Astrocyte (in vitro differentiated cells and primary cell): Measurements from ENCODE around the gene GNAT1. TPM values are rescaled to one million over a fixed set of nuclear protein-coding genes. Genes with fewer than 3 reads are reported as not detected.
"Not testable (repeated sequence)": the region's sequence is repeated elsewhere in the genome, so short reads cannot be mapped to it uniquely, and the experiment has no call there.

Source experiments
- DNase-seq: peaks from one replicate; pipeline ENCODE4 v3.0.0-alpha.2; 2010; ENCODE audit warnings: low read depth
- FAIRE-seq: peaks from 2 replicates; lab custom pipeline; 2011; peaks lifted over from hg19 to GRCh38; lab: Jason Lieb, UNC
- H2AFZ ChIP-seq: 2 replicates; pipeline ENCODE4 v1.6.0; 2012; ENCODE audit warnings: low read depth, low read length, inconsistent platforms
- H3K27ac ChIP-seq: 2 replicates; pipeline ENCODE4 v1.5.1; 2011; ENCODE audit warnings: low read depth, low read length, inconsistent platforms
- H3K27me3 ChIP-seq: 2 replicates; pipeline ENCODE4 v1.6.0; 2011; ENCODE audit warnings: low read length, inconsistent platforms; ENCODE audit not compliant: insufficient read depth
- H3K36me3 ChIP-seq: 2 replicates; pipeline ENCODE4 v1.5.1; 2011; ENCODE audit warnings: low read length, inconsistent platforms; ENCODE audit not compliant: insufficient read depth
- H3K4me1 ChIP-seq: 2 replicates; pipeline ENCODE4 v1.5.1; 2011; ENCODE audit warnings: low read length, inconsistent platforms; ENCODE audit not compliant: insufficient read depth
- H3K4me2 ChIP-seq: 2 replicates; pipeline ENCODE4 v1.6.0; 2012; ENCODE audit warnings: low read length, inconsistent platforms
- H3K4me3 ChIP-seq: 2 replicates; pipeline ENCODE4 v1.5.1; 2011; ENCODE audit warnings: low read depth, mild to moderate bottlenecking, low read length, inconsistent platforms; ENCODE audit not compliant: insufficient read depth
- H3K79me2 ChIP-seq: 2 replicates; pipeline ENCODE4 v1.6.0; 2012; ENCODE audit warnings: mild to moderate bottlenecking, low read length, inconsistent platforms; ENCODE audit not compliant: insufficient read depth
- H3K9ac ChIP-seq: 2 replicates; pipeline ENCODE4 v1.6.0; 2012; ENCODE audit warnings: mild to moderate bottlenecking, low read length, inconsistent platforms
- H3K9me3 ChIP-seq: 2 replicates; pipeline ENCODE4 v1.5.1; 2012; ENCODE audit warnings: low read depth, mild to moderate bottlenecking, low read length, inconsistent platforms; ENCODE audit not compliant: insufficient read depth
- H4K20me1 ChIP-seq: 2 replicates; pipeline ENCODE4 v1.6.0; 2012; ENCODE audit warnings: low read length, inconsistent platforms; ENCODE audit not compliant: insufficient read depth
- H3K27ac Mint-ChIP-seq: one replicate; pipeline ENCODE4 v1.8.0; 2021; ENCODE audit warnings: mild to moderate bottlenecking, mixed read lengths; ENCODE audit not compliant: unreplicated experiment
- H3K27me3 Mint-ChIP-seq: one replicate; pipeline ENCODE4 v1.8.0; 2021; ENCODE audit warnings: low read depth, mixed read lengths; ENCODE audit not compliant: unreplicated experiment
- H3K36me3 Mint-ChIP-seq: one replicate; pipeline ENCODE4 v1.8.0; 2021; ENCODE audit warnings: low read depth, mixed read lengths; ENCODE audit not compliant: unreplicated experiment
- H3K4me1 Mint-ChIP-seq: one replicate; pipeline ENCODE4 v1.8.0; 2021; ENCODE audit warnings: low read depth, mixed read lengths; ENCODE audit not compliant: unreplicated experiment
- H3K4me3 Mint-ChIP-seq: one replicate; pipeline ENCODE4 v1.8.0; 2021; ENCODE audit warnings: mild to moderate bottlenecking, moderate library complexity, mixed read lengths; ENCODE audit not compliant: unreplicated experiment
- H3K9me3 Mint-ChIP-seq: one replicate; pipeline ENCODE4 v1.8.0; 2021; ENCODE audit warnings: mild to moderate bottlenecking, mixed read lengths; ENCODE audit not compliant: unreplicated experiment
- EZH2 ChIP-seq: IDR thresholded peaks from 2 replicates; pipeline ENCODE4 v1.6.1; 2012; ENCODE audit warnings: mild to moderate bottlenecking, low read length, inconsistent platforms; ENCODE audit not compliant: insufficient read depth
- total RNA-seq: library from RNA; stranded (reverse); gene quantifications from 2 replicates; pipeline ENCODE4 v1.2.1, GENCODE V29; 2021
- TF ChIP-seq, protein P1 (sequence below): IDR thresholded peaks from 2 replicates; pipeline ENCODE4 v1.5.1; 2011; ENCODE audit warnings: low read depth, mild to moderate bottlenecking, inconsistent platforms, low read length, moderate library complexity; ENCODE audit not compliant: insufficient read depth

GNAT1 gene
- total RNA-seq, 1 donor from 2014 or later, result not detected

DNA sequence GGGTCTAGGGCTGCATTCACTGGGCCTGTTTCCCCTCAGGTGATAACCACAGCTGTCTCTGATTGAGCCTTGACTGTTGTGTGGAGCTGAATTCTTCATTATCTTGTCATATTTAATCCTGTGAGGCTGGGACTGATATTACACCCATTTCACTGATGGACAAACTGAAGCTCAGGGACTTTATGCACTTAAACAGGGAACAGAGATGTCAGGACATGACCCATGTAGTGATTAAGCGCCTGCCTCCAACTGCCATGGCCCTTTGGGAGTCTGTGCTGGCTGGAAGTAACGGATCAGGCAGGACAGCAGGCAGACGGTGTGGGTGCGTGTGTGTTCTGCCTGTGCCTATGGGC lies 52.1 kb downstream of the GNAT1 start:
- Histone ChIP-seq H3K36me3 (peaks cover 3% of the 10 kb centered on the region), H3K27ac (peak overlapping the region; percentile 79), H3K27me3 (no peaks in the 10 kb centered on the region), H3K9me3 (no peaks in the 10 kb centered on the region), H3K9ac (peak overlapping the region; percentile 64), H3K4me1 (peaks cover 77% of the 10 kb centered on the region), H2AFZ (no peak overlapping the region), H3K4me3 (no peak overlapping the region), H4K20me1 (peaks cover 74% of the 10 kb centered on the region), H3K79me2 (peaks cover 93% of the 10 kb centered on the region), H3K4me2 (peak overlapping the region; percentile 68)
- peaks cover 56% of the 10 kb centered on the region for H3K4me1 Mint-ChIP-seq
- no peak for FAIRE-seq
- DNase-seq, result no peak
- H3K9me3 Mint-ChIP-seq, result no peaks in the 10 kb centered on the region
- peak overlapping the region; percentile 81 for H3K27ac Mint-ChIP-seq
- H3K27me3 Mint-ChIP-seq, result no peaks in the 10 kb centered on the region
- H3K4me3 Mint-ChIP-seq, result peak overlapping the region; percentile 67
- TF ChIP-seq, protein P1, sequence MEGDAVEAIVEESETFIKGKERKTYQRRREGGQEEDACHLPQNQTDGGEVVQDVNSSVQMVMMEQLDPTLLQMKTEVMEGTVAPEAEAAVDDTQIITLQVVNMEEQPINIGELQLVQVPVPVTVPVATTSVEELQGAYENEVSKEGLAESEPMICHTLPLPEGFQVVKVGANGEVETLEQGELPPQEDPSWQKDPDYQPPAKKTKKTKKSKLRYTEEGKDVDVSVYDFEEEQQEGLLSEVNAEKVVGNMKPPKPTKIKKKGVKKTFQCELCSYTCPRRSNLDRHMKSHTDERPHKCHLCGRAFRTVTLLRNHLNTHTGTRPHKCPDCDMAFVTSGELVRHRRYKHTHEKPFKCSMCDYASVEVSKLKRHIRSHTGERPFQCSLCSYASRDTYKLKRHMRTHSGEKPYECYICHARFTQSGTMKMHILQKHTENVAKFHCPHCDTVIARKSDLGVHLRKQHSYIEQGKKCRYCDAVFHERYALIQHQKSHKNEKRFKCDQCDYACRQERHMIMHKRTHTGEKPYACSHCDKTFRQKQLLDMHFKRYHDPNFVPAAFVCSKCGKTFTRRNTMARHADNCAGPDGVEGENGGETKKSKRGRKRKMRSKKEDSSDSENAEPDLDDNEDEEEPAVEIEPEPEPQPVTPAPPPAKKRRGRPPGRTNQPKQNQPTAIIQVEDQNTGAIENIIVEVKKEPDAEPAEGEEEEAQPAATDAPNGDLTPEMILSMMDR, result no peak
- TF ChIP-seq EZH2, result no peak
- peaks cover 7% of the 10 kb centered on the region for H3K36me3 Mint-ChIP-seq

DNA sequence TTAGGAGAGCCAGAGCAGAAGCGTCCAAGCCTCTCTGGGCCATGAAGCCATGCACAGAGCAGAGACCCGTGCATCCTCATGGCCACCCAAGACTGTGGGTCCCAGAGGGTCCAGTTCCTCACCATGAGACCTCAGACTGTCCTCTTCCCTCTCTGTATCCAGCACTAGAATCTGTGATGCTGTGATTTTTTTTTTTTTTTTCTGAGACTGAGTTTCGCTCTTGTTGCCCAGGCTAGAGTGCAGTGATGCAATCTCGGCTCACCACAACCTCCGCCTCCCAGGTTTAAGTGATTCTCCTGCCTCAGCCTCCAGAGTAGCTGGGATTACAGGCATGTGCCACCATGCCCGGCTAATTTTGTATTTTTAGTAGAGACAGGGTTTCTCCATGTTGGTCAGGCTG lies 53.4 kb downstream of the GNAT1 start:
- not testable (repeated sequence) for H3K9me3 ChIP-seq, DNase-seq, H3K27me3 ChIP-seq, H3K36me3 Mint-ChIP-seq, H3K9ac ChIP-seq, H2AFZ ChIP-seq, FAIRE-seq, H3K36me3 ChIP-seq, H3K4me2 ChIP-seq, H3K9me3 Mint-ChIP-seq, H3K27me3 Mint-ChIP-seq, H3K4me3 ChIP-seq, H3K27ac ChIP-seq
- peaks cover 56% of the 10 kb centered on the region for H3K4me1 Mint-ChIP-seq
- Histone ChIP-seq H4K20me1 (peaks cover 74% of the 10 kb centered on the region), H3K79me2 (peaks cover 93% of the 10 kb centered on the region), H3K4me1 (peaks cover 77% of the 10 kb centered on the region)
- H3K27ac Mint-ChIP-seq, result peak overlapping the region; percentile 99
- peak overlapping the region; percentile 54 for H3K4me3 Mint-ChIP-seq

DNA sequence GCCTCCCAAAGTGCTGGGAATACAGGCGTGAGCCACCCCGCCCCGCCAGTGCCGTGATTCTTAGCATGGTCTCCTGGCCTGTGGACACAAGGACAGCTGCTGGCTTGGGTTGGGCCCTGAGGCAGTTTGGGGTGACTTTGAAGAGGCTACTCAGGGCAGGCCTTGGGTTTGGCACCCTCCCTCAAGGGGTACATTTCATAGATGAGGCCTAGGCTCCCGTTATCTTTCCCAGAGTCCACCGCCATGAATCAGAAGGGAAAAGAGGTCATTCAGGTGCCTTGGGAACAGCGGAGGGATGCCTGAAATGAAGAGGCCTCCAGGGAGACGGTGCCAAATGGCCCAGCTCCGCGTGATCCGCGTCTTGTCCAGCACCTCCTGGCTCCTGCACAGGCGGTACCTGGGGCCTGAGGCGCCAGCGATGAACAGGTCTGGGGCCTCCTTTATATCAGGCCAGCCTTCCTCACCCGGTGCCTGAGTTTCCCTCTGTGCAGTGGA lies 53.9 kb downstream of the GNAT1 start:
- Mint-ChIP-seq H3K4me3 (peak overlapping the region; percentile 54), H3K27me3 (no peaks in the 10 kb centered on the region), H3K4me1 (peaks cover 55% of the 10 kb centered on the region), H3K36me3 (peaks cover 7% of the 10 kb centered on the region), H3K9me3 (no peaks in the 10 kb centered on the region), H3K27ac (peak overlapping the region; percentile 99)
- no peak overlapping the region for H3K4me3 ChIP-seq
- H3K9me3 ChIP-seq, result no peaks in the 10 kb centered on the region
- H2AFZ ChIP-seq, result no peak overlapping the region
- DNase-seq, result no peak
- H3K27me3 ChIP-seq, result no peaks in the 10 kb centered on the region
- peaks cover 3% of the 10 kb centered on the region for H3K36me3 ChIP-seq
- peaks cover 78% of the 10 kb centered on the region for H3K4me1 ChIP-seq
- H3K9ac ChIP-seq, result peak overlapping the region; percentile 78
- H3K79me2 ChIP-seq, result peaks cover 93% of the 10 kb centered on the region
- FAIRE-seq, result no peak
- peak overlapping the region; percentile 91 for H3K27ac ChIP-seq
- H4K20me1 ChIP-seq, result peaks cover 74% of the 10 kb centered on the region
- TF ChIP-seq, protein P1, result no peak
- no peak for TF ChIP-seq EZH2
- peak overlapping the region; percentile 85 for H3K4me2 ChIP-seq
